Measurements from ENCODE around the gene ZSWIM2. TPM values are rescaled to one million over a fixed set of nuclear protein-coding genes. Genes with fewer than 3 reads are reported as not detected.
"Not testable (repeated sequence)": the region's sequence is repeated elsewhere in the genome, so short reads cannot be mapped to it uniquely, and the experiment has no call there.

Gene ZSWIM2
- total RNA-seq, 1 experiment from 2014 or later = not detected

DNA sequence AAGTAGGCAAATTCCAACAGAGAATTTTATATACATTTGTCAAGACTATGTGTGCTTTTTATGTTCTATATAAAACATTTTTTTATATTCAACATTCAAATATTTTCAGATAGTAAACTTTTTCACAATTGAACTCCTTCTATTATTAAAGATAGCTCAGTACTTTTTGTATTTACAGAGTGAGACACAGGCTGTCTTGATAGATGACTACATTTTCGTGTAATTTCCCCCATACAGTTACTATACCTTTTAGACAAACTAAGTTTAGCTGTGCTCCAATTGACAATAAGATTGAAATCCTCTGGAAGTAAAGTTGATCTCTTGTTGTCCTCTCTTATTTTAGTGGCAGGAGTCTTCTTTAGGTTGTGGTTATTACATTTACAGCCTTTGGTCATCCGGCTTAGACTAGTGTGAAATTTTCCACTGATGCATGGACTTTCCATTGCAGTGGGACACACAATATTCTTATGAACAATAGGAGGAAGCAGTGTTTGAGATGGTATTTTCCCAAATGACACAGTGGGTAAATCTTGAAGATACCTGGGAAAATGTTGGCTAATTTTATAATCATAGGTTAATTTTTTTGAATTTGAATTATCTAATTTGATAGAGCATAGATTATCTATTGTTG is 21.0 kb downstream of the ZSWIM2 start:
- Mint-ChIP-seq H3K9me3 (ENCODE audit: unreplicated experiment) (no peaks in the 10 kb centered on the region), H3K27me3 (ENCODE audit: insufficient read depth, unreplicated experiment) (no peaks in the 10 kb centered on the region), H3K36me3 (ENCODE audit: insufficient read depth, unreplicated experiment) (no peaks in the 10 kb centered on the region), H3K27ac (ENCODE audit: low read depth, unreplicated experiment) (no peak overlapping the region), H3K4me3 (ENCODE audit: unreplicated experiment) (no peak overlapping the region), H3K4me1 (ENCODE audit: insufficient read depth, unreplicated experiment) (no peaks in the 10 kb centered on the region)
- no peak for DNase-seq (ENCODE audit: unreplicated experiment)
- ChIA-PET POLR2A (no interaction called here), CTCF (no interaction called here)
- intact Hi-C loops (cut with micrococcal nuclease) = no loop called here
- no peak for TF ChIP-seq CTCF (IDR thresholded peaks at IDR 0.05; ENCODE audit: unreplicated experiment)
- BruUV-seq (replicated peaks) = no TSS peak

DNA sequence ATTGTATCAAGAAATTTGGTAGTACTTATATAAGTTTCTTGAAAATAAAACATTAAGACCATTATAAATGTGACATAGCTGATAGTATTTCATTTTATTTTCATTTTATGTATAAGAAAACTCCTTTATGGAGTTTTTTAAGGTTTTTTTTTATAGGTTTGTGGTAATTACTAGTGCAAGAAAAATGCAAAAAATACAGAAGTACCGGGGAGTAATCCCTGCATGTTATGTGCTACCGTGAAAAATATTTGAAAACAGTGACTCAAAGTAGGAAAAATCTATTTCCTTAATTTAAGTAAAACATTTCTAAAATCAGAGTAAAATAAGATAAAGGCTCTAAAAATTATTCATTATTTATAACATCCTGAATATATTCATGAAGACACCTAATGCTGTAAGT is 21.6 kb downstream of the ZSWIM2 start:
- no peaks in the 10 kb centered on the region for H3K9me3 Mint-ChIP-seq (ENCODE audit: unreplicated experiment)
- POLR2A ChIA-PET = no interaction called here

DNA sequence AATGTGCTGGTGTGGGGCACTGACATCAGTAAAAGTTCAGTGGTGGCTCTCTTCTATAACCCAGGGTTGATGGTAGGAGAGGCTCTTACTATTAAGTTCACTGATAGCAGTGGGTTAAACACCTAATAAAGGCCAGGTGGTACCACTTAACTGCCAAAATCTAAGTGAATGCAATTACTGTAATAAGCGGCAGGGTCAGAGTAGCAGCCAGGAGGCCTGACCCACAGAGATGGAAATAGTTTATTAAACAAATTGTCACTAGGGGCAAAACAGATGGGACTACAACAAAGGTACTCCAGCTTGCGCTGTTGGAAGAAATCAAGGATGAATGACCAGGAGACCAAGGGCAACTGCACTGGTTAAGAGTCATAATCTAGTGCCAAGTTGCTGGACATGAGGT is 26.6 kb downstream of the ZSWIM2 start:
- no peak for DNase-seq (ENCODE audit: unreplicated experiment)
- intact Hi-C loops (cut with micrococcal nuclease) = no loop called here
- Mint-ChIP-seq H3K27me3 (ENCODE audit: insufficient read depth, unreplicated experiment) (no peaks in the 10 kb centered on the region), H3K36me3 (ENCODE audit: insufficient read depth, unreplicated experiment) (no peaks in the 10 kb centered on the region), H3K9me3 (ENCODE audit: unreplicated experiment) (no peaks in the 10 kb centered on the region), H3K4me3 (ENCODE audit: unreplicated experiment) (no peak overlapping the region), H3K4me1 (ENCODE audit: insufficient read depth, unreplicated experiment) (peaks cover 6% of the 10 kb centered on the region), H3K27ac (ENCODE audit: low read depth, unreplicated experiment) (no peak overlapping the region)
- TF ChIP-seq CTCF (IDR thresholded peaks at IDR 0.05; ENCODE audit: unreplicated experiment) = no peak
- CTCF ChIA-PET = no interaction called here
- POLR2A ChIA-PET = no interaction called here
- BruUV-seq (replicated peaks) = no TSS peak

More for the DNA sequence above, 21.6 kb downstream of the ZSWIM2 start:
- intact Hi-C loops (cut with micrococcal nuclease) = no loop called here
- H3K4me3 Mint-ChIP-seq (ENCODE audit: unreplicated experiment) = no peak overlapping the region
- H3K4me1 Mint-ChIP-seq (ENCODE audit: insufficient read depth, unreplicated experiment) = no peaks in the 10 kb centered on the region
- CTCF ChIA-PET = no interaction called here
- no peak for TF ChIP-seq CTCF (IDR thresholded peaks at IDR 0.05; ENCODE audit: unreplicated experiment)
- H3K27ac Mint-ChIP-seq (ENCODE audit: low read depth, unreplicated experiment) = no peak overlapping the region
- H3K36me3 Mint-ChIP-seq (ENCODE audit: insufficient read depth, unreplicated experiment) = no peaks in the 10 kb centered on the region
- no TSS peak for BruUV-seq (replicated peaks)
- DNase-seq (ENCODE audit: unreplicated experiment) = no peak
- H3K27me3 Mint-ChIP-seq (ENCODE audit: insufficient read depth, unreplicated experiment) = no peaks in the 10 kb centered on the region

DNA sequence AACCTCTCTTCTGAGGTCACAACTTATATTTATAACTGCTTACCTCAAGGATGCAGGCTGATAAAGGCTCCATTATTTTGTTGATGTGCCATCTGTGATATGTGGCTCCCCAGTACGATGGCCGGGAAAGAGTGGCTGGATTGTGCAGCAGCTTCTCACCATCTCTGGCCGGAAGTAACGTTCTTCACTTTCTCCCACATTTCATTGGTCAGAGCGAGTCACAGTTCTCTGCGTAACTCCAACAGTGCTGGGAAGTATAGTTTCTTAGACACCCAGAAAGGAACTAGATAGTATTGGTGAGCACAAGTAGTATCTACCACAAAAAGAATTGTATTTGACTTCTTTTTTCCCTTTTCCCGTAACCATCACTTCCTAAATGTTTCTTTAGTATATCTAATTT is 28.7 kb downstream of the ZSWIM2 start:
- Mint-ChIP-seq H3K27me3 (ENCODE audit: insufficient read depth, unreplicated experiment) (no peaks in the 10 kb centered on the region), H3K4me3 (ENCODE audit: unreplicated experiment) (no peak overlapping the region), H3K9me3 (ENCODE audit: unreplicated experiment) (no peaks in the 10 kb centered on the region), H3K27ac (ENCODE audit: low read depth, unreplicated experiment) (no peak overlapping the region), H3K4me1 (ENCODE audit: insufficient read depth, unreplicated experiment) (peaks cover 6% of the 10 kb centered on the region), H3K36me3 (ENCODE audit: insufficient read depth, unreplicated experiment) (no peaks in the 10 kb centered on the region)
- no TSS peak for BruUV-seq (replicated peaks)
- no peak for DNase-seq (ENCODE audit: unreplicated experiment)
- CTCF ChIA-PET = no interaction called here
- POLR2A ChIA-PET = no interaction called here
- TF ChIP-seq CTCF (IDR thresholded peaks at IDR 0.05; ENCODE audit: unreplicated experiment) = no peak
- intact Hi-C loops (cut with micrococcal nuclease) = no loop called here

DNA sequence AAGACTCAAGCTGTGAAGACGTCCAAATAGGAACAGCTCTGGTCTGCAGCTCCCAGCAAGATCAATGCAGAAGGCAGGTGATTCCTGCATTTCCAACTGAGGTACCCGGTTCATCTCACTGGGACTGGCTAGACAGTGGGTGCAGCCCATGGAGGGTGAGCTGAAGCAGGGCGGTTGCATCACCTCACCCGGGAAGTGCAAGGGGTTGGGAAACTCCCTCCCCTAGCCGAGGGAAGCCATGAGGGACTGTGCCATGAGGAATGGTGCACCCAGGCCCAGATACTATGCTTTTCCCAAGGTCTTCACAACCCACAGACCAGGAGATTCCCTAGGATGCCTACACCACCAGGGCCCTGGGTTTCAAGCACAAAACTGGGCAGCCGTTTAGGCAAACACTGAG is 37.2 kb downstream of the ZSWIM2 start:
- H3K27me3 Mint-ChIP-seq (ENCODE audit: insufficient read depth, unreplicated experiment); H3K4me3 Mint-ChIP-seq (ENCODE audit: unreplicated experiment); H3K36me3 Mint-ChIP-seq (ENCODE audit: insufficient read depth, unreplicated experiment); H3K9me3 Mint-ChIP-seq (ENCODE audit: unreplicated experiment); intact Hi-C loops (cut with micrococcal nuclease); DNase-seq (ENCODE audit: unreplicated experiment); H3K4me1 Mint-ChIP-seq (ENCODE audit: insufficient read depth, unreplicated experiment); BruUV-seq (replicated peaks); H3K27ac Mint-ChIP-seq (ENCODE audit: low read depth, unreplicated experiment); POLR2A ChIA-PET: not testable (repeated sequence)
- CTCF ChIA-PET = interaction anchor here (0.5 to 0.7 kb wide), 3 partner anchors 8 to 275 kb away, joined by 4 to 5 read pairs (median 4); no protein-coding TSS in a partner anchor
